Spleen (tissue), 11 donors: ENCODE results near the gene RNF115. TPM values are rescaled to one million over a fixed set of nuclear protein-coding genes. Genes with fewer than 3 reads are reported as not detected.
"Not testable (repeated sequence)": the region's sequence is repeated elsewhere in the genome, so short reads cannot be mapped to it uniquely, and the experiment has no call there.

Source experiments
- DNase-seq: peaks from one replicate; pipeline ENCODE4 v3.0.0-alpha.2; 2020
- H3K27ac ChIP-seq, 8 donors: fragments of 200-600 bp; sonication (generic) in 7 of 8; 1 replicate in 4 of 8; 2 replicates in 4 of 8; pipeline versions ENCODE4 v1.5.0 to v1.8.0; 2016 to 2021; ENCODE audit warnings: inconsistent platforms in 4 of 8, mild to moderate bottlenecking in 4 of 8, moderate library complexity in 1 of 8
- H3K27me3 ChIP-seq, 7 donors: fragments of 200-600 bp; sonication (generic) in 6 of 7; replicated peaks in 1 of 7; 1 replicate in 4 of 7; 2 replicates in 3 of 7; pipeline versions ENCODE4 v1.5.0 to v1.8.0; 2016 to 2021; ENCODE audit warnings: inconsistent platforms in 3 of 7, mild to moderate bottlenecking in 1 of 7
- H3K36me3 ChIP-seq, 6 donors: fragments of 200-600 bp; sonication (generic) in 5 of 6; 1 replicate in 4 of 6; 2 replicates in 2 of 6; pipeline versions ENCODE4 v1.5.0 to v1.8.0; 2016 to 2021; ENCODE audit warnings: inconsistent platforms in 2 of 6
- H3K4me1 ChIP-seq, 6 donors: fragments of 200-600 bp; sonication (generic) in 5 of 6; 1 replicate in 3 of 6; 2 replicates in 3 of 6; pipeline versions ENCODE4 v1.5.0 to v1.8.0; 2016 to 2021; ENCODE audit warnings: inconsistent platforms in 3 of 6
- H3K4me3 ChIP-seq, 8 donors: fragments of 200-600 bp; sonication (generic) in 7 of 8; 1 replicate in 4 of 8; 2 replicates in 4 of 8; pipeline versions ENCODE4 v1.5.0 to v1.8.0; 2016 to 2021; ENCODE audit warnings: inconsistent platforms in 4 of 8, mild to moderate bottlenecking in 4 of 8, moderate library complexity in 2 of 8
- H3K9me3 ChIP-seq, 8 donors: fragments of 200-600 bp; sonication (generic) in 7 of 8; 1 replicate in 4 of 8; 2 replicates in 4 of 8; pipeline versions ENCODE4 v1.5.0 to v1.8.0; 2016 to 2021; ENCODE audit warnings: inconsistent platforms in 4 of 8
- CTCF ChIP-seq, 11 experiments: fragments of 200-600 bp in 7 of 11; fragments of 450-650 bp in 4 of 11; sonication (generic) in 4 of 11; IDR thresholded peaks in 8 of 11; conservative IDR thresholded peaks in 3 of 11; 1 replicate in 7 of 11; 2 replicates in 4 of 11; pipeline versions ENCODE4 v1.4.0 to v1.8.0; 2016 to 2021; ENCODE audit warnings: antibody characterized with exemption in 11 of 11, inconsistent platforms in 4 of 11, mild to moderate bottlenecking in 1 of 11
- POLR2A ChIP-seq, 3 donors: fragments of 450-650 bp; IDR thresholded peaks; one replicate each; pipeline ENCODE4 v1.5.1; 2017; ENCODE audit warnings: antibody characterized with exemption in 3 of 3, mild to moderate bottlenecking in 1 of 3
- POLR2AphosphoS5 ChIP-seq, 3 donors: sonication (generic); formaldehyde crosslinking; IDR thresholded peaks; one replicate each; pipeline ENCODE4 v1.5.1; 2017; ENCODE audit warnings: antibody characterized with exemption in 3 of 3
- WGBS, 5 donors: extraction: QIAGEN DNeasy Blood & Tissue Kit in 3 of 5; methylation state at CpG; one replicate each; pipeline versions ENCODE4 v1.1.5 to v1.1.7; 2013 to 2018; 5-methylcytosine and 5-hydroxymethylcytosine counted together
- intact Hi-C: fragments of 100-400 bp; cut with DNase I; formaldehyde crosslinking; loops from one replicate; pipeline ENCODE4 v1.15.0; 2023; ENCODE audit warnings: low total_unique reads
- polyA plus RNA-seq, 3 donors: library from polyadenylated mRNA; stranded (reverse); fragments of 200-250 nt; gene quantifications; one replicate each; pipeline ENCODE4 v1.2.1, GENCODE V29; 2013
- total RNA-seq, 7 donors: library from RNA; depleted of rRNA in 3 of 7; stranded (reverse); fragments of >200 nt in 3 of 7; fragmentation: NEBNext Ultra II Directional in 4 of 7; extraction: Animal tissue kit (Norgen Biotek cat#: 25700) in 4 of 7; gene quantifications; one replicate each; pipeline versions ENCODE4 v1.1.0 to v1.2.1, GENCODE V29; 2016 to 2021
- donor health status: healthy with polysubstance abuse.
- donor health status: DM: no; HTN: no; CAD: no; lungs with moderate emphysema.
- donor health status: DM: no; HTN: no; CAD: no.
- donor health status: Bipolar disorder and iron deficiency.
- donor health status: healthy.
- donor health status: DM: no; HTN: no; CAD: no.
- donor health status: DM: yes; HTN: yes; CAD: no.

Gene RNF115
- total and polyA plus RNA-seq, 10 donors = 4.8 to 27.2 (median 15.0) TPM

GRCh38 chr1:145827966-145828365 is 4.1 kb upstream of the RNF115 start:
- no peak overlapping the region for H3K27ac ChIP-seq
- peaks cover 2 to 74% (median 69%) of the 10 kb centered on the region in 6 donors for H3K36me3 ChIP-seq
- no peak for DNase-seq
- H3K9me3 ChIP-seq = no peaks in the 10 kb centered on the region
- peaks cover 10 to 39% (median 19%) of the 10 kb centered on the region in 6 donors for H3K4me1 ChIP-seq
- no peaks in the 10 kb centered on the region for H3K27me3 ChIP-seq
- intact Hi-C loops = no loop called here
- no peak overlapping the region for H3K4me3 ChIP-seq
- no peak for TF ChIP-seq POLR2A (IDR thresholded peaks at IDR 0.05)
- TF ChIP-seq POLR2AphosphoS5 (IDR thresholded peaks at IDR 0.05) = no peak
- TF ChIP-seq CTCF (IDR thresholded peaks at IDR 0.05 in 8 of 11, conservative IDR thresholded peaks at IDR 0.05 in 3 of 11) = no peak

GRCh38 chr1:145826030-145826429 is 2.1 kb upstream of the RNF115 start:
- Histone ChIP-seq H3K9me3 (no peaks in the 10 kb centered on the region), H3K4me1 (peaks cover 10 to 45% (median 21%) of the 10 kb centered on the region in 6 donors), H3K27me3 (no peaks in the 10 kb centered on the region), H3K4me3 (peak overlapping the region in 1 of 8 donors; percentile 95), H3K36me3 (peaks cover 0 to 54% (median 50%) of the 10 kb centered on the region in 6 donors), H3K27ac (no peak overlapping the region)
- no peak for DNase-seq
- TF ChIP-seq POLR2AphosphoS5 (IDR thresholded peaks at IDR 0.05) = no peak
- no peak for TF ChIP-seq CTCF (IDR thresholded peaks at IDR 0.05 in 8 of 11, conservative IDR thresholded peaks at IDR 0.05 in 3 of 11)
- no peak for TF ChIP-seq POLR2A (IDR thresholded peaks at IDR 0.05)
- 91 to 100% (median 95%) methylated on average over 2 of the region's 2 CpGs for WGBS, 5 donors
- intact Hi-C loops = no loop called here

GRCh38 chr1:145824499-145824842 is 576 bp upstream of the RNF115 start:
- Histone ChIP-seq H3K4me3 (peak overlapping the region; percentile 68 to 95 (median 78)), H3K36me3 (peaks cover 0 to 39% (median 35%) of the 10 kb centered on the region in 6 donors), H3K9me3 (no peaks in the 10 kb centered on the region), H3K27ac (peak overlapping the region; percentile 75 to 96 (median 93)), H3K4me1 (peaks cover 10 to 48% (median 21%) of the 10 kb centered on the region in 6 donors), H3K27me3 (no peaks in the 10 kb centered on the region)
- intact Hi-C loops = no loop called here
- 0 to 1% (median 0%) methylated on average over 7 of the region's 7 CpGs for WGBS, 5 donors
- no peak for DNase-seq
- TF ChIP-seq POLR2AphosphoS5 (IDR thresholded peaks at IDR 0.05) (no peak), POLR2A (IDR thresholded peaks at IDR 0.05) (no peak), CTCF (IDR thresholded peaks at IDR 0.05 in 8 of 11, conservative IDR thresholded peaks at IDR 0.05 in 3 of 11) (no peak)

GRCh38 chr1:145822779-145823331 is 1.0 kb downstream of the RNF115 start:
- intact Hi-C loops, H3K9me3 ChIP-seq, H3K27me3 ChIP-seq, DNase-seq: not testable (repeated sequence)
- WGBS, 5 donors = 0 to 28% (median 0%) methylated on average over 2 to 4 of the region's 16 CpGs; no CpG with 5 or more reads in 2 of the 5 donors
- H3K4me1 ChIP-seq = peaks cover 10 to 50% (median 21%) of the 10 kb centered on the region in 6 donors
- H3K27ac ChIP-seq = peak overlapping the region in 2 of 8 donors; percentile 34 to 94
- H3K36me3 ChIP-seq = peaks cover 0 to 23% (median 18%) of the 10 kb centered on the region in 6 donors
- H3K4me3 ChIP-seq = peak overlapping the region in 2 of 8 donors; percentile 76 to 95

- H3K4me3 ChIP-seq, H3K27ac ChIP-seq, H3K36me3 ChIP-seq, intact Hi-C loops, H3K27me3 ChIP-seq, H3K9me3 ChIP-seq, DNase-seq: not testable (repeated sequence)
- peaks cover 0 to 25% (median 0%) of the 10 kb centered on the region in 6 donors for H3K4me1 ChIP-seq
- WGBS, 5 donors = 31 to 74% (median 47%) methylated on average over 2 to 4 of the region's 6 CpGs
These were observed 5.8 kb downstream of the RNF115 start for GRCh38 chr1:145818095-145818494.

GRCh38 chr1:145812977-145813810 is 10.7 kb downstream of the RNF115 start:
- H3K27ac ChIP-seq, intact Hi-C loops, H3K27me3 ChIP-seq, H3K9me3 ChIP-seq, H3K4me3 ChIP-seq, H3K36me3 ChIP-seq, DNase-seq: not testable (repeated sequence)
- peaks cover 0 to 19% (median 0%) of the 10 kb centered on the region in 6 donors for H3K4me1 ChIP-seq
- WGBS, 5 donors = 62 to 81% (median 74%) methylated on average over 4 to 6 of the region's 6 CpGs
